Sigmoid colon (tissue), 3 donors: ENCODE results near the gene NRSN2.

Experiments
- CTCF ChIP-seq, 4 experiments: fragments of 450-650 bp in 3 of 4; fragments of 200-600 bp in 1 of 4; IDR thresholded peaks; one replicate each; pipeline ENCODE4 v1.5.1; 2016 to 2019; ENCODE audit warnings: antibody characterized with exemption in 4 of 4, mild to moderate bottlenecking in 3 of 4, moderate library complexity in 2 of 4
- POLR2A ChIP-seq, 2 donors: fragments of 450-650 bp; IDR thresholded peaks; one replicate each; pipeline ENCODE4 v1.6.1; 2016; ENCODE audit warnings: antibody characterized with exemption in 2 of 2, mild to moderate bottlenecking in 2 of 2, moderate library complexity in 2 of 2

- TF ChIP-seq POLR2A (IDR thresholded peaks at IDR 0.05) (no peak), CTCF (IDR thresholded peaks at IDR 0.05) (no peak)
These were observed 41.2 kb upstream of the NRSN2 start for GRCh38 chr20:305745-306144.
